HT-29 (cell line): ENCODE measurements around the gene DIPK1C. TPM values are rescaled to one million over a fixed set of nuclear protein-coding genes. Genes with fewer than 3 reads are reported as not detected.

Experiments
- DNase-seq: peaks from one replicate; pipeline ENCODE4 v3.0.0-alpha.2; 2015; ENCODE audit warnings: low spot score
- total RNA-seq: library from RNA; depleted of rRNA; stranded (reverse); fragments of >200 nt; shearing (Covaris generic); gene quantifications from 2 replicates; pipeline ENCODE4 v1.2.3, GENCODE V29; 2014

The DIPK1C gene
- total RNA-seq, 1 experiment from 2014 or later = not detected

- DNase-seq = no peak
Observed at GRCh38 chr18:74482697-74483096, 25.6 kb upstream of the DIPK1C start.

- DNase-seq = no peak
Observed at GRCh38 chr18:74480149-74480651, 23.1 kb upstream of the DIPK1C start.

GRCh38 chr18:74479486-74480148 is 22.5 kb upstream of the DIPK1C start:
- no peak for DNase-seq

- DNase-seq = no peak
Observed at GRCh38 chr18:74478880-74479279, 21.8 kb upstream of the DIPK1C start.

- DNase-seq = no peak
Observed at GRCh38 chr18:74478316-74478715, 21.2 kb upstream of the DIPK1C start.

GRCh38 chr18:74477771-74478170 is 20.7 kb upstream of the DIPK1C start:
- no peak for DNase-seq

- DNase-seq = peak; percentile 7
Observed at GRCh38 chr18:74476140-74476539, 19.0 kb upstream of the DIPK1C start.

GRCh38 chr18:74473976-74474640 is 17.0 kb upstream of the DIPK1C start:
- no peak for DNase-seq

- no peak for DNase-seq
Observed at GRCh38 chr18:74472312-74472711, 15.2 kb upstream of the DIPK1C start.

- DNase-seq = peak; percentile 24
Observed at GRCh38 chr18:74468547-74469061, 11.5 kb upstream of the DIPK1C start.

GRCh38 chr18:74465775-74466174 is 8.7 kb upstream of the DIPK1C start:
- no peak for DNase-seq

GRCh38 chr18:74463983-74464382 is 6.9 kb upstream of the DIPK1C start:
- no peak for DNase-seq

GRCh38 chr18:74463254-74463653 is 6.1 kb upstream of the DIPK1C start:
- no peak for DNase-seq

GRCh38 chr18:74460825-74461224 is 3.7 kb upstream of the DIPK1C start:
- DNase-seq = no peak

GRCh38 chr18:74459889-74460288 is 2.8 kb upstream of the DIPK1C start:
- no peak for DNase-seq

GRCh38 chr18:74457725-74458421 is 765 bp upstream of the DIPK1C start:
- DNase-seq = no peak

GRCh38 chr18:74456349-74457042 is 612 bp downstream of the DIPK1C start:
- DNase-seq = no peak

GRCh38 chr18:74456017-74456348 is 1.1 kb downstream of the DIPK1C start:
- DNase-seq = no peak

- DNase-seq = no peak
Observed at GRCh38 chr18:74455386-74455785, 1.7 kb downstream of the DIPK1C start.

GRCh38 chr18:74454279-74454751 is 2.8 kb downstream of the DIPK1C start:
- DNase-seq = no peak

- no peak for DNase-seq
Observed at GRCh38 chr18:74453642-74454198, 3.4 kb downstream of the DIPK1C start.
